ENCODE measurements around the gene PHACTR1. TPM values are rescaled to one million over a fixed set of nuclear protein-coding genes. Genes with fewer than 3 reads are reported as not detected.

Gene PHACTR1
- total and polyA plus RNA-seq, 2 of the 4 experiments (the other 2 are of a cell fraction), result not detected

DNA sequence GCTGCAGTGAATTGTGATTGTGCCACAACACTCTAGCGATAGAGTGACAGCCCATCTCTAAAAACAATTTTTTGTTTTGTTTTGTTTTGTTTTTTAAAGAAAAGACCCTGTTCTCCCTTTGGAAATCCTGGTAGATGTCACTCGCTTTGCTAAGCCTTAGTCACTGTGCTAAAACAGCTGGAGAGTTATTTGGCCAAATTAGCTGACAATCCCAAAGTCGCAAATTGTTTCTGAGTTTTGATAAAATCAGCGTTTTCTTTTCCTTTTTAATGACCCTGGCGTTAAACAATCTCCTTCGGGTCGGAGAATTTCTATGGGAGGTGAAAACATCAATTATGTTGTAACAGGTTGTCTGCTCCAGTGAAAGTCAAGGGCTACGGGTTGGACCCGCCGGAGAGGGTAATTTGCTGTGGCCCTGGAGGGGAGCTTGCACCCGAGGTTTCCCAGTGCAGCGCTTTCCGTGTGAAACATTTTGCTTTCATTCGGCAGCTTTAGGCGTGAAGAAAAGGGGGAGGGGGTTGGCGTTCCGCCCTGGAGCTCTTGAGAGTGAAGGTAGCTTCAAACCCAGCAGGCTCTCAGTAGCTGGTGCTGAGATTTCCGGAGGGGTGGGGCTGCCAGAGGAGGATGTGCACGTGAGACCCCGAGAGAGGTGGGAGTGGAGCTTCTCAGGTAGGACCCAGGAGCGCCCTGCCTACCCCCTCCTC, 296.6 kb downstream of the PHACTR1 start:
- Histone ChIP-seq H2BK20ac (ENCODE audit: low read depth, low read length) (no peak overlapping the region), H2AK5ac (ENCODE audit: low read depth, low read length) (no peak overlapping the region), H3K9ac (ENCODE audit: low read depth, low read length) (no peak overlapping the region), H3K9me3 (ENCODE audit: control insufficient read depth, insufficient read depth, low read length) (no peaks in the 10 kb centered on the region), H4K20me1 (ENCODE audit: insufficient read depth, low read length) (no peaks in the 10 kb centered on the region), H3K27ac (ENCODE audit: insufficient read depth, low read length) (no peak overlapping the region), H3K14ac (replicated peaks; ENCODE audit: low read depth, low read length) (no peak overlapping the region), H3K4ac (ENCODE audit: low read depth, low read length) (no peak overlapping the region), H2AK9ac (replicated peaks; ENCODE audit: low read depth, low read length, poor library complexity) (no peak overlapping the region), H4K8ac (ENCODE audit: low read depth in 2 of 2, low read length in 2 of 2) (no peak overlapping the region), H2BK5ac (ENCODE audit: low read depth, low read length, poor library complexity, severe bottlenecking) (no peak overlapping the region), H4K5ac (ENCODE audit: low read depth, low read length) (no peak overlapping the region), H2BK15ac (ENCODE audit: low read depth, low read length) (no peak overlapping the region), H3K23ac (ENCODE audit: low read depth, low read length) (no peak overlapping the region), H3K56ac (ENCODE audit: extremely low read depth, insufficient read depth, low read length) (no peak overlapping the region), H3K4me1 (ENCODE audit: control insufficient read depth, insufficient read depth, low read length) (no peaks in the 10 kb centered on the region), H3K18ac (ENCODE audit: low read depth, low read length) (no peak overlapping the region), H3K79me1 (ENCODE audit: low read depth in 1 of 2, low read length in 2 of 2) (no peaks in the 10 kb centered on the region), H2BK120ac (ENCODE audit: low read depth, low read length) (no peak overlapping the region), H3K4me3 (ENCODE audit: insufficient read depth, low read depth, low read length) (no peak overlapping the region), H4K91ac (ENCODE audit: insufficient read depth, low read depth, low read length) (no peak overlapping the region), H3K36me3 (ENCODE audit: control insufficient read depth, insufficient read depth, low read length) (no peaks in the 10 kb centered on the region), H3K4me2 (ENCODE audit: low read depth, low read length) (no peak overlapping the region; the same call in 1 of the 2 replicates), H3K9me1 (ENCODE audit: insufficient read depth, low read length) (no peaks in the 10 kb centered on the region), H3K27me3 (ENCODE audit: control insufficient read depth, insufficient read depth, low read length) (peaks cover 32% of the 10 kb centered on the region), H2AFZ (replicated peaks; ENCODE audit: low read length, poor library complexity) (no peak overlapping the region)
- no peak for TF ChIP-seq MAFK (IDR thresholded peaks at IDR 0.05; ENCODE audit: low read depth, low read length)
- no peak for TF ChIP-seq MXI1 (IDR thresholded peaks at IDR 0.05; ENCODE audit: borderline replicate concordance, low read depth, low read length)
- TF ChIP-seq RAD21 (IDR thresholded peaks at IDR 0.05; ENCODE audit: low read length), result no peak
- TF ChIP-seq CTCF (conservative IDR thresholded peaks at IDR 0.05; ENCODE audit: low read depth, low read length), result no peak
- no peak for TF ChIP-seq RFX5 (IDR thresholded peaks at IDR 0.05; ENCODE audit: low read depth, low read length)
- no peak for TF ChIP-seq MAZ (IDR thresholded peaks at IDR 0.05; ENCODE audit: borderline replicate concordance, low read depth, low read length)
- CTCF ChIA-PET, result no interaction called here
- DNase-seq (no peak), ATAC-seq (ENCODE audit: low read depth) (no peak)
- in situ Hi-C loops (cut with MboI; ENCODE audit: low sequenced_read_pairs) (no loop called here), dilution Hi-C loops (cut with HindIII; ENCODE audit: low sequenced_read_pairs, unreplicated experiment) (no loop called here), intact Hi-C loops (cut with micrococcal nuclease) (no loop called here)
- WGBS, 2 experiments (ENCODE audit: extremely low coverage in 2 of 2, insufficient read length in 1 of 2), result 3% methylated on average over 13 of the region's 21 CpGs; no CpG with 5 or more reads in 1 of the 2 experiments
- no TSS peak for BruUV-seq (replicated peaks)
- POLR2A ChIA-PET (ENCODE audit: unreplicated experiment), result no interaction called here
